PC-9 (cell line): ENCODE results near the gene PARP4. TPM values are rescaled to one million over a fixed set of nuclear protein-coding genes. Genes with fewer than 3 reads are reported as not detected.
"Not testable (repeated sequence)": the region's sequence is repeated elsewhere in the genome, so short reads cannot be mapped to it uniquely, and the experiment has no call there.

Experiments used
- BruUV-seq: library from RNA; stranded (reverse); fragments of 400-500 nt; replicated peaks from 2 replicates; lab custom pipeline; 2021; lab: Mats Ljungman, UMichigan
- CTCF ChIA-PET: fragments of 300-600 bp; sonication (Branson Sonifier 250); formaldehyde crosslinking; loops from one replicate; lab custom pipeline; 2022; ENCODE audit warnings: antibody characterized with exemption; lab: Charles Lee
- POLR2A ChIA-PET: fragments of 300-600 bp; sonication (Branson Sonifier 250); formaldehyde crosslinking; loops from one replicate; lab custom pipeline; 2022; ENCODE audit warnings: antibody characterized with exemption; ENCODE audit not compliant: unreplicated experiment; lab: Charles Lee
- DNase-seq, 2 experiments: peaks; one replicate each; pipeline versions ENCODE4 v3.0.0 to v3.0.0-alpha.2; 2015 to 2022; ENCODE audit warnings: mixed read lengths in 1 of 2
- H2AFZ ChIP-seq: fragments of 200-600 bp; sonication (generic); 2 replicates; pipeline ENCODE4 v1.8.1; 2017; ENCODE audit warnings: antibody characterized with exemption
- H3F3A ChIP-seq: fragments of 200-600 bp; sonication (generic); 2 replicates; pipeline ENCODE4 v1.8.1; 2017; ENCODE audit warnings: antibody characterized with exemption, mild to moderate bottlenecking, low read depth; ENCODE audit not compliant: insufficient read depth
- H3K27ac ChIP-seq: fragments of 200-600 bp; sonication (generic); 2 replicates; pipeline ENCODE4 v1.6.1; 2016; ENCODE audit warnings: mixed run types
- H3K27me3 ChIP-seq: fragments of 200-600 bp; sonication (generic); 2 replicates; pipeline ENCODE4 v1.6.1; 2016; ENCODE audit warnings: low read depth, mixed run types; ENCODE audit not compliant: insufficient read depth
- H3K36me3 ChIP-seq: fragments of 200-600 bp; sonication (generic); 2 replicates; pipeline ENCODE4 v1.6.1; 2016; ENCODE audit warnings: low read depth, mixed run types
- H3K4me1 ChIP-seq: fragments of 200-600 bp; sonication (generic); replicated peaks from 2 replicates; pipeline ENCODE4 v1.6.1; 2016; ENCODE audit warnings: mixed run types; ENCODE audit not compliant: insufficient read depth
- H3K4me2 ChIP-seq: fragments of 200-600 bp; sonication (generic); 2 replicates; pipeline ENCODE4 v1.6.1; 2017; ENCODE audit warnings: mixed run types
- H3K4me3 ChIP-seq: fragments of 200-600 bp; sonication (generic); 2 replicates; pipeline ENCODE4 v1.6.1; 2016; ENCODE audit warnings: mixed run types
- H3K79me2 ChIP-seq: fragments of 200-600 bp; sonication (generic); 2 replicates; pipeline ENCODE4 v1.6.1; 2017; ENCODE audit warnings: low read depth, mixed run types
- H3K9me2 ChIP-seq: fragments of 200-600 bp; sonication (generic); 2 replicates; pipeline ENCODE4 v1.8.1; 2017; ENCODE audit warnings: mild to moderate bottlenecking; ENCODE audit not compliant: insufficient read depth
- H3K9me3 ChIP-seq: fragments of 200-600 bp; sonication (generic); 2 replicates; pipeline ENCODE4 v1.8.1; 2016; ENCODE audit warnings: low read depth; ENCODE audit not compliant: insufficient read depth
- H4K20me1 ChIP-seq: fragments of 200-600 bp; sonication (generic); 2 replicates; pipeline ENCODE4 v1.8.1; 2017; ENCODE audit not compliant: insufficient read depth
- EZH2 ChIP-seq: fragments of 200-600 bp; sonication (generic); IDR thresholded peaks from 2 replicates; pipeline ENCODE4 v1.8.0; 2017; ENCODE audit warnings: antibody characterized with exemption, low read depth
- intact Hi-C: fragments of 100-400 bp; cut with micrococcal nuclease; formaldehyde crosslinking; loops from one replicate; pipeline ENCODE4 v1.10.0; 2022; ENCODE audit not compliant: unreplicated experiment
- total RNA-seq: library from RNA; stranded (reverse); gene quantifications from 2 replicates; pipeline ENCODE4 v1.2.3, GENCODE V29; 2021
- TF ChIP-seq, protein P1 (sequence below): fragments of 200-600 bp; sonication (generic); conservative IDR thresholded peaks from 2 replicates; pipeline ENCODE4 v1.6.1; 2017; ENCODE audit warnings: mixed run types, antibody characterized with exemption, mild to moderate bottlenecking, moderate library complexity

PARP4 gene
- total RNA-seq, 1 experiment from 2014 or later: 80.6 TPM

DNA sequence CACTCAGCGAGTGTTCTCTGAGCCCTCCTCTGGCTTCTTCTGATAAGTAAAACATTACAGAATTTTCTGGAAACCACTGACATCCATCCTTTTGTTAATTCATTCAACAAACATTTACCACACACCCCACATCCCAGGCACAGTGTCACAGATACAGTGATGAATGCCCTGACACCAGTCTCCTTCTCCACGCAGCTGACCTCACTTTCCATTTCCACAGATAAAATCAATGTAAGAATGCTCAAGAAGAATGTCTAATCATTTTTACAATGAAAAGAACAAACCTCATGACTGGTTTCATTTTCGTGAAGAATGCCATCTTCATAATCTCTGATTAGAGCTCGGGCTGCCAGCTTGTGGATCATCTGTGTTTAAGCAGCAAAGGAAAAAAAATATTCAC, 69.2 kb downstream of the PARP4 start:
- no peak overlapping the region for H3K4me2 ChIP-seq
- no peak for DNase-seq
- intact Hi-C loops: no loop called here
- no peak overlapping the region for H2AFZ ChIP-seq
- 0 out of 2 replicates have a peak, but pooled peaks cover 7% of the 10 kb centered on the region for H3K36me3 ChIP-seq
- H3K79me2 ChIP-seq: no peaks in the 10 kb centered on the region
- no peak for TF ChIP-seq EZH2
- TF ChIP-seq, protein P1, sequence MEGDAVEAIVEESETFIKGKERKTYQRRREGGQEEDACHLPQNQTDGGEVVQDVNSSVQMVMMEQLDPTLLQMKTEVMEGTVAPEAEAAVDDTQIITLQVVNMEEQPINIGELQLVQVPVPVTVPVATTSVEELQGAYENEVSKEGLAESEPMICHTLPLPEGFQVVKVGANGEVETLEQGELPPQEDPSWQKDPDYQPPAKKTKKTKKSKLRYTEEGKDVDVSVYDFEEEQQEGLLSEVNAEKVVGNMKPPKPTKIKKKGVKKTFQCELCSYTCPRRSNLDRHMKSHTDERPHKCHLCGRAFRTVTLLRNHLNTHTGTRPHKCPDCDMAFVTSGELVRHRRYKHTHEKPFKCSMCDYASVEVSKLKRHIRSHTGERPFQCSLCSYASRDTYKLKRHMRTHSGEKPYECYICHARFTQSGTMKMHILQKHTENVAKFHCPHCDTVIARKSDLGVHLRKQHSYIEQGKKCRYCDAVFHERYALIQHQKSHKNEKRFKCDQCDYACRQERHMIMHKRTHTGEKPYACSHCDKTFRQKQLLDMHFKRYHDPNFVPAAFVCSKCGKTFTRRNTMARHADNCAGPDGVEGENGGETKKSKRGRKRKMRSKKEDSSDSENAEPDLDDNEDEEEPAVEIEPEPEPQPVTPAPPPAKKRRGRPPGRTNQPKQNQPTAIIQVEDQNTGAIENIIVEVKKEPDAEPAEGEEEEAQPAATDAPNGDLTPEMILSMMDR: no peak
- H3K27ac ChIP-seq: no peak overlapping the region
- BruUV-seq: no TSS peak
- H3K4me1 ChIP-seq: no peaks in the 10 kb centered on the region
- ChIA-PET CTCF (no interaction called here), POLR2A (no interaction called here)
- H3K27me3 ChIP-seq: no peaks in the 10 kb centered on the region
- H3K4me3 ChIP-seq: no peak overlapping the region
- H3F3A ChIP-seq: no peaks in the 10 kb centered on the region
- H3K9me3 ChIP-seq: no peaks in the 10 kb centered on the region
- H4K20me1 ChIP-seq: no peaks in the 10 kb centered on the region
- H3K9me2 ChIP-seq: no peaks in the 10 kb centered on the region

DNA sequence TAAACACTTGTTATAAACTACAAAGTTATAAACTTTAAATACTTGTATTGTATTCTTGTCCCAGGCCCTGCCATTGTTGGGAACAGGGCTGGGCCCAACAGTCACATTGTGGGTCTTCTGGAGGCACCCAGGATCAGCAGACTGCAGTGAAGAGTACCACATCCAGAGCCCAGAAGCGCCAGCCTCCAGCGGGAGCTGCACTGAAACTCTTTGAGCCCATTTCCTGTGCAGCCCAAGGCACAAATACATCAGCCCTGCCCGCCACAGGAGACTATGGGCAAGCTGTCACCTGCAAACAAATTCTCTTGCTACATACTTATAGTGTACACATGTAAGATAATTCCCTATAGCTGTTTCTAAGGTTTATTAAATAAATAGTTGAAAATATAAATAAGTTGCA, 86.5 kb downstream of the PARP4 start:
- peaks cover 21% of the 10 kb centered on the region for H3K36me3 ChIP-seq
- H2AFZ ChIP-seq, H3K9me3 ChIP-seq, CTCF ChIA-PET, H3K27ac ChIP-seq, H3K79me2 ChIP-seq, H4K20me1 ChIP-seq, DNase-seq, H3K4me2 ChIP-seq, H3K27me3 ChIP-seq, H3K4me3 ChIP-seq, H3K9me2 ChIP-seq, H3F3A ChIP-seq, BruUV-seq, H3K4me1 ChIP-seq: not testable (repeated sequence)
- intact Hi-C loops: loop anchor here (10.0 kb wide), 1 partner anchor 101 kb away; no protein-coding TSS in a partner anchor
- POLR2A ChIA-PET: interaction anchor here (0.7 kb wide), 1 partner anchor 156 kb away, joined by 3 read pairs; no protein-coding TSS in a partner anchor

DNA sequence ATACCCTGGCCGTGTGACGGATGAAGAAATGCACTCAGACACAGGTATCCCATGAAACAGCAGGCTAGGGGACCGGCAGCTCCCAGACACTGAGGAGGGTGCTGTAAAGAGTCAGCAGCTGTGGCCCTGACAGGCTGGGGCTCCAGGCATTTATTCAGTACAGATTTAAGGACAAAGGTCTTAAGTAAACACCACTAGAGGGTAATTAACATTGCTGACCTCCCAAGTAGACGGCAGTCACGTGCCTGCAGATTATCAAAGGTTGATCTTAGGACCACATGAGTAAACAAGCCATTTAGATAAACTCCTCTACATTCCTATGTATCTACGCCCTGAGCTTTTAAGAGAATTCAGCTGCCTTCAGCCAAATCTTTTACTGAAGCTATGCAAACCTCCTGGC, 92.9 kb downstream of the PARP4 start:
- DNase-seq, H3K9me3 ChIP-seq, H4K20me1 ChIP-seq, H3K27ac ChIP-seq, H3K4me1 ChIP-seq, H3K4me3 ChIP-seq, H3F3A ChIP-seq, H3K27me3 ChIP-seq, POLR2A ChIA-PET, BruUV-seq, H3K9me2 ChIP-seq, CTCF ChIA-PET, H2AFZ ChIP-seq, H3K4me2 ChIP-seq, H3K79me2 ChIP-seq: not testable (repeated sequence)
- intact Hi-C loops: loop anchor here (10.0 kb wide), 1 partner anchor 95 kb away; no protein-coding TSS in a partner anchor
- peaks cover 21% of the 10 kb centered on the region for H3K36me3 ChIP-seq

DNA sequence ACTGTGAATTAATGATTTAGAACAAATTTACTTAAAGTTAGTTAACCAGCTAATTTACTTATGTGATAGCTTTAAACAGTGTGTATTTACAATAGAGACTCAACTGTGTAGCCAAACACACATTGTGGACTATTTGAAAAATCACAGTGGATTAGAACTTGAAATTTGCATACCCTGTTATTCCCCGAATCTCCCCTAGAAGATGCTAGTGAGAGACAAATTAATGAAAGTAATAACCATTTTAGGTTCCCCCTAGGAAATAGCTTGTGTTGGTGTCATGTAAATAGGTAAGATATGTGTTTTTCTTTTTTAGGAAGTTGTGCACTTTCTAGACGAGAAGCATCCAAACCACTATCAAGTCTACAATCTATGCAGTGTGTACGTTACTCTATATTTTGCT, 104.7 kb downstream of the PARP4 start:
- CTCF ChIA-PET: no interaction called here

More for the DNA sequence above, 104.7 kb downstream of the PARP4 start:
- no peak for TF ChIP-seq EZH2
- TF ChIP-seq, protein P1: no peak; the same call in 1 of the 2 replicates
- Histone ChIP-seq H3K79me2 (no peaks in the 10 kb centered on the region), H3K36me3 (no peaks in the 10 kb centered on the region), H3K9me2 (no peaks in the 10 kb centered on the region), H3K4me2 (no peak overlapping the region), H3K9me3 (no peaks in the 10 kb centered on the region), H3F3A (no peaks in the 10 kb centered on the region), H3K4me3 (no peak overlapping the region), H3K27ac (no peak overlapping the region), H3K27me3 (no peaks in the 10 kb centered on the region), H4K20me1 (no peaks in the 10 kb centered on the region), H3K4me1 (no peaks in the 10 kb centered on the region), H2AFZ (no peak overlapping the region)
- BruUV-seq: no TSS peak
- DNase-seq: no peak
- intact Hi-C loops: no loop called here
- POLR2A ChIA-PET: no interaction called here
